Upper lobe of right lung (tissue), 1 donor: ENCODE measurements around the gene PACRG. TPM values are rescaled to one million over a fixed set of nuclear protein-coding genes. Genes with fewer than 3 reads are reported as not detected.
A peak's percentile ranks its signal among the peaks of the same experiment; 100 is the strongest.

Source experiments
- ATAC-seq: fragments of 200-7000 bp; cut with Tn5 transposase; one replicate; pipeline ENCODE4 v1.9.1; 2020; ENCODE audit warnings: mild to moderate bottlenecking, moderate library complexity
- DNase-seq: peaks from one replicate; pipeline ENCODE4 v3.0.0-alpha.2; 2020
- H3K27ac ChIP-seq: fragments of 200-600 bp; one replicate; pipeline ENCODE4 v1.8.0; 2022
- H3K27me3 ChIP-seq: fragments of 200-600 bp; one replicate; pipeline ENCODE4 v1.8.0; 2022; ENCODE audit warnings: mild to moderate bottlenecking
- H3K36me3 ChIP-seq: fragments of 200-600 bp; one replicate; pipeline ENCODE4 v1.8.0; 2022
- H3K4me1 ChIP-seq: fragments of 200-600 bp; one replicate; pipeline ENCODE4 v1.8.0; 2022
- H3K4me3 ChIP-seq: fragments of 200-600 bp; one replicate; pipeline ENCODE4 v1.8.0; 2022; ENCODE audit warnings: mild to moderate bottlenecking
- H3K9me3 ChIP-seq: fragments of 200-600 bp; one replicate; pipeline ENCODE4 v1.8.0; 2022
- intact Hi-C: fragments of 100-400 bp; cut with DNase I; formaldehyde crosslinking; loops from one replicate; pipeline ENCODE4 v1.11.0; 2022
- total RNA-seq: library from RNA; stranded (reverse); fragmentation: NEBNext Ultra II Directional; extraction: Animal tissue kit (Norgen Biotek cat#: 25700); gene quantifications from one replicate; pipeline ENCODE4 v1.2.1, GENCODE V29; 2021
- TF ChIP-seq, protein P1 (sequence below): fragments of 200-600 bp; IDR thresholded peaks from one replicate; pipeline ENCODE4 v1.8.0; 2022; ENCODE audit warnings: antibody characterized with exemption
- donor health status: DM: no; HTN: yes; CAD: no; lungs with severe emphysema.

PACRG gene
- total RNA-seq, 1 donor from 2014 or later, result 1.5 TPM

DNA sequence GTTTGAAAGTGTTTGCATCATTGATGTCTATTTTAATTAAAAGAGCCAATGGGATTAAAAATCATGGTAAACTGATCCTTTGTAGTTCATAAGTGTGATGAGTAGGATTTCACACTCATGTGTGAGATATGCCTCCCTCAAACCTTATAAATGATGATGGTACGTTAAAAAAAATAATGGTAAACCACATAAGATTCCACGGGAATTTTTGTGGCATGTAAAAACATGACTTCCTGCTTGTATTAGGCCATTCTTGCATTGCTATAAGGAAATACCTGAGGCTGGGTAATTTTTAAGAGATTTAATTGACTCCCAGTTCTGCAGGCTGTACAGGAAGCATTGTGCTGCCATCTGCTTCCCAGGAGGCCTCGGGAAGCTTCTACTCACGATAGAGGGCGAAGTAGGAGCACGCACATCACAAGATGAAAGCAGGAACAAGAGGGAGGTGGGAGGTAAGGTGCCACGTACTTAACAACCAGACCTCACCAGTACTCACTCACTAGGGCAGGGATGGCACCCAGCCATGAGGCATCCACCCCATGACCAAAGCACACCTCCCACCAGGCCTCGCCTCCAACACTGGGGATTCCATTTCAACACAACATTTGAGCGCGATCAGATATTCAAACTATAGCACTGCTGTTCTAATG is 499.2 kb downstream of the PACRG start:
- no peaks in the 10 kb centered on the region for H3K36me3 ChIP-seq
- H3K4me1 ChIP-seq, result no peaks in the 10 kb centered on the region
- intact Hi-C loops, result no loop called here
- DNase-seq (no peak), ATAC-seq (no peak)
- H3K27me3 ChIP-seq, result no peaks in the 10 kb centered on the region
- H3K9me3 ChIP-seq, result no peaks in the 10 kb centered on the region
- TF ChIP-seq, protein P1, sequence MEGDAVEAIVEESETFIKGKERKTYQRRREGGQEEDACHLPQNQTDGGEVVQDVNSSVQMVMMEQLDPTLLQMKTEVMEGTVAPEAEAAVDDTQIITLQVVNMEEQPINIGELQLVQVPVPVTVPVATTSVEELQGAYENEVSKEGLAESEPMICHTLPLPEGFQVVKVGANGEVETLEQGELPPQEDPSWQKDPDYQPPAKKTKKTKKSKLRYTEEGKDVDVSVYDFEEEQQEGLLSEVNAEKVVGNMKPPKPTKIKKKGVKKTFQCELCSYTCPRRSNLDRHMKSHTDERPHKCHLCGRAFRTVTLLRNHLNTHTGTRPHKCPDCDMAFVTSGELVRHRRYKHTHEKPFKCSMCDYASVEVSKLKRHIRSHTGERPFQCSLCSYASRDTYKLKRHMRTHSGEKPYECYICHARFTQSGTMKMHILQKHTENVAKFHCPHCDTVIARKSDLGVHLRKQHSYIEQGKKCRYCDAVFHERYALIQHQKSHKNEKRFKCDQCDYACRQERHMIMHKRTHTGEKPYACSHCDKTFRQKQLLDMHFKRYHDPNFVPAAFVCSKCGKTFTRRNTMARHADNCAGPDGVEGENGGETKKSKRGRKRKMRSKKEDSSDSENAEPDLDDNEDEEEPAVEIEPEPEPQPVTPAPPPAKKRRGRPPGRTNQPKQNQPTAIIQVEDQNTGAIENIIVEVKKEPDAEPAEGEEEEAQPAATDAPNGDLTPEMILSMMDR, result no peak
- H3K27ac ChIP-seq, result no peak overlapping the region
- H3K4me3 ChIP-seq, result no peak overlapping the region

DNA sequence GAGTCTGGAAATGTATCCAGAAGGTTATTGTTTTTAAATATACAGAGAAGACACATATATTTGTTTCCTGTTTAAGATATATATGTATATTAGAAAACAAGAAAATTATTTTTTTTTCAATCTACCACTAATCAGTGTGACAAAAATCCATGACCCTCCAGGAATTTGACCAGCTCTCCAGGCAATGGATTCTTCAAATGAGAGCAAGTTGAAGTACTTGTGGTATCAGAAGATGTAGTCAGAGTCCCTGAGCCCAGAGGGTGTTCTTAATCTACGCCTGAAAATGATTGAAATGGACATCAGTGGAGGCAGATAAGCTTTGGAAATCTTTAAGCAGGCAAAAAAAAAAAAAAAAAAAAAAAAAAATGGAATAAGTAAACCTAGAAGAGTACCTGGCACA is 500.3 kb downstream of the PACRG start:
- Histone ChIP-seq H3K9me3 (no peaks in the 10 kb centered on the region), H3K4me3 (no peak overlapping the region), H3K27ac (no peak overlapping the region), H3K36me3 (no peaks in the 10 kb centered on the region), H3K27me3 (no peaks in the 10 kb centered on the region), H3K4me1 (no peaks in the 10 kb centered on the region)
- ATAC-seq (no peak), DNase-seq (no peak)
- intact Hi-C loops, result no loop called here
- TF ChIP-seq, protein P1, result no peak

DNA sequence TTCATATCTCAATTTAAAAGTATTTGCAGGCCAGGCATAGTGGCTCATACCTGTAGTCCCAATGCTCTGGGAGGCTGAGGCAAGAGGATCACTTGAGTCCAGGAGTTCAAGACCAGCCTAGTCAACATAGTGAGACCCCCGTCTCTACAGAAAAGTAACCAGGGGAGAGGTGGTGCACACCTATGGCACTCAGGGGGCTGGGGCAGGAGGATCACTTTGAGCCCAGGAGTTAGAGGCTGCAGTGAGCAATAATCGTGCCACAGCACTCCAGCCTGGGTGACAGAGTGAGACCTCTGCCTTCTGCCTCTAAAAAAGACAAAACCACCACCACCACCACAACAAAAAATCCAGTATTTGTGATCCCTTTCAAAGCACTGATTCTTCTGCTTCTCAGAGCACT is 501.3 kb downstream of the PACRG start:
- no peak for ATAC-seq

DNA sequence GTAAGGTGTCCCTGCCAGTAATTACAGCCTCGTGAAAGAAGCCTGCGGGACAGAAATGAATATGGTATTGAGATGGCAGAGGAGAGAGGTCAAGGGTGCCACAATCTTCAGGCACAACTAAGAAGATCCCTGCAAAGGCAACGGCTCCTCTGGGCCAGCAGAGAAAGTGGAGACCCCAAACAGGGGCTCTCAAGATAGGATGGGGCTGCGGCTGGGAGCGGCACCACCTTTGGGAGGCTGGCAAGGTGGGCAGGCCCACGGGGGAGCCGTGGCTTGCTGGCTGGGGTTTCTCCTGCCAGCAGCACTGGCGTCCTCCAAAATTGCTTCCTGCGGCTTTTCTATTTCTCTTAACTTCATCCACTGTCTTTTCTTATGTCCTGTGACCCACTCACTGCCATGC is 503.1 kb downstream of the PACRG start:
- H3K4me1 ChIP-seq, result no peaks in the 10 kb centered on the region
- peak overlapping the region; percentile 30 for H3K27ac ChIP-seq
- H3K36me3 ChIP-seq, result no peaks in the 10 kb centered on the region
- ATAC-seq (no peak), DNase-seq (no peak)
- no peaks in the 10 kb centered on the region for H3K9me3 ChIP-seq
- TF ChIP-seq, protein P1, result no peak
- H3K27me3 ChIP-seq, result no peaks in the 10 kb centered on the region
- H3K4me3 ChIP-seq, result no peak overlapping the region
- intact Hi-C loops, result no loop called here

More for the DNA sequence above, 501.3 kb downstream of the PACRG start:
- H3K9me3 ChIP-seq, result no peaks in the 10 kb centered on the region
- H3K36me3 ChIP-seq, result no peaks in the 10 kb centered on the region
- H3K4me3 ChIP-seq, result no peak overlapping the region
- TF ChIP-seq, protein P1, result no peak
- intact Hi-C loops, result no loop called here
- no peak overlapping the region for H3K27ac ChIP-seq
- no peaks in the 10 kb centered on the region for H3K4me1 ChIP-seq
- DNase-seq, result no peak
- H3K27me3 ChIP-seq, result no peaks in the 10 kb centered on the region

DNA sequence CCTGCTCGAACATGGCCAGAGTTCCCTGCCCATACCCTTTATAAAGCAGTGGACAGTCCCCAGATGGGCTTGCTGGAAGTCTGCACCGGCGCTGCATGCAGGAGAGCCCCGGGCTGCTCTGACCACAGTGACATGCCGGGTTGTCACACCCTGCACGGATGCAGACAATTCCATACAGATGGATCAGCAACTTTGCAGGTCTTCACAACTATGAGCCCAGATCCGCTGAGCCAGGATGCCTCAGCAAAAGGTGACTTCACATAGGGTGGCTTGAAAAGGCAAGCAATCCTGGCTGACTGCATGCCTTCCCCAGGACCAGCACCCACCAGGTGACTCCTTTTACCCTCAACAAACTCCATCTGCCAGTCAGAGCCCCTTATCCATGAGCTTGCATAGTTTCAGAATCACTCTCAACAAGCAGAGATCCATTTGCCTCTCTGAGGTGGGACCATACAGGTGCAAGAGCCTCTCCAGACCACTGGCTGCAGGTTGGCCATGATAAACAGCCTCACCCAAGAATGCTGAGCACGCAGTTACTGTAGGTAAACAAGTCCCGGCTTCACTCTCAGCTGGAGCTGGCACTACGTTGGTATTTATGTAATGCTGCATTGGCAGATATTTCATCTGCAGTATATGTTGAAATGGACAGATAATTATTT is 503.7 kb downstream of the PACRG start:
- Histone ChIP-seq H3K27me3 (no peaks in the 10 kb centered on the region), H3K4me3 (no peak overlapping the region), H3K36me3 (no peaks in the 10 kb centered on the region), H3K9me3 (no peaks in the 10 kb centered on the region), H3K4me1 (no peaks in the 10 kb centered on the region), H3K27ac (peak overlapping the region; percentile 30)
- DNase-seq (no peak), ATAC-seq (peak; percentile 81)
- intact Hi-C loops, result no loop called here
- TF ChIP-seq, protein P1, result no peak
